HG03378 (cell line): Measurements from ENCODE around the gene SPATA21.
"Not testable (repeated sequence)": the region's sequence is repeated elsewhere in the genome, so short reads cannot be mapped to it uniquely, and the experiment has no call there.

Source experiments
- ATAC-seq: cut with Tn5 transposase; IDR thresholded peaks from one replicate; pipeline ENCODE4 v1.9.1; 2021; ENCODE audit warnings: mild to moderate bottlenecking, moderate library complexity; ENCODE audit not compliant: unreplicated experiment

The SPATA21 gene

DNA sequence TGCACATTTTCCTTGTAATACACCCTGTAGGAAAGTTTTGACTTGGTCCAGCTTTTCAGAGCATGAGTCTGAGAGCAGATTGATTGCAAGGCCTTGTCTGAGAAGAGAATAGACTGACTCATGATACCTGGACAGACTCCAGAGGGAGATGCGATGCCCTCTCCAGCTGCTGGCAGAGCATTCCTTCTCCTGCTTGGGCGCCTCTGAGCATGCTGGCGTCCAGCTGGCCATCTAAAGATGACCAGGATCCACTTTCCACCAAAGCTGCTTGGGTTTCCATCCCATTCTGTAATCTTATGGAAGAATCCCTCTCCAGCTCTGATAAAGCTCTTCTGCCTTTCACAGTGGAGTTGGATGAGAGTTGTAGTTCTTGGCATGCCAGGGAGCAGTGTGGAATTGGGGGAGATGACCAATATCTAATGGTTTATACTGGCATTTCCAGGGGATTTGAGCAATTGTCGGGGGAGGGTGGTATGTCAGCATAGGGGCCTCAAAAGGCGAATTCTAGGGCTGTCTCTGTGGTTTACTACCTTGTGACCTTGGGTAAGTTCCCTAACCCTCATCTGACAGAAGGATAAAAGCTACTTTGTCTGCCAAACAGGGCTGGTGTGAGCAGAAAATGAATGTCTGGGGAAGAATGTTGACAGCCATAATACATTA lies 50.6 kb downstream of the SPATA21 start:
- ATAC-seq, result no peak

DNA sequence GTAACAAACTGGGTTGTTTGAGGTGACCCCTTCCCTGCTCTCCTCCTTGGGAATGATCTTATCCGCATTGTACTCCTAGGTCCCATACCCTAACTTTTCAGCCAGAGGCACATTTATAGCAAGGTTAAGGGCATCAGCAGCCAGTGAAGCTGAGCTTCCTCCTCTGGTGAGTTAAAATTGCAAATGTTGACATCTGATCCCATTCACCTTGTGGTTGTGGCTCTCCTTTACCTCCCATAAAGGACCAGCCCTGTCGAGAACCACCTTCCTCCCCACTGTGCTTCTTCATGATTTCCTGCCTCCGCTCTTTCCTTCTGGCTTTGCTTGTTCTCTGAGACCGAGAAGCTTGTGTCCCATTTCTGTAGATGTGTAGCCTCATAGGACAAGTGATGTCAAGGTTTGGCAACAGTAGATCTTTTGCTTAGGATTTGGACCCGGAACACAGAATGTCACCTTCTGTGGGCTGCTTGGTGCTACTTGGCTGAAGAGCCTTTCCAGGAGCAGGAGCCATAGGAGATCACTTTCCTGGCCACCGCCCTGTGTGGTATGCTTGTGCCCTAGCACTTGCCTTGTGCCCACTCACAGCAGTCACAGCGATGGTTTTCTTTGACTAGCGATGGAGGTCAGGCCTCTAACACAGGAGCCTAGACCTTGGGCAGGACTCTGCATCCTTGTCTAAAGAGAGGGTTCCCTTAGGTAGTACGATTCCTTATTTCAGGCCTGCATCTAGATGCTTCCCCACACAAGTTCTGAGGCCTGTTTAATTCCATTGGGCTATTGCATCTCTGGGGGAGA lies 51.4 kb downstream of the SPATA21 start:
- ATAC-seq, result no peak

DNA sequence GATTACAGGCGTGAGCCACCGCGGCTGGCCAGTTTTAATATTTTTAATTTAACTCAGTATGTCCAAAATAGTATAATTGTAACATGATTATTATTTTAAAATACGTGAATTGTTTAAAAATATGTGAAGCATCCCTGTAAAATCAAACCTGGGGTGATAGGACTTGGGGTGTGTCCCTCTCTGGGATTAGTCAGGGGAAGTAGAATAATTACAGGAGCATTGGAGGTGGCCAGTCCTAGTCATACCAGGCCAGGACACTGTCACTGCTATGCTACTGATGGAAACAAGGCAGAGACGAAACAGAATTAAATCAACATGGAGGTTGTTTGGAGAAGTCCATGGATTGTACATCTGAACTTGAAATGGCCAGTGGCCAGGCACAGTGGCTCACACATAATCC lies 53.3 kb downstream of the SPATA21 start:
- no peak for ATAC-seq

DNA sequence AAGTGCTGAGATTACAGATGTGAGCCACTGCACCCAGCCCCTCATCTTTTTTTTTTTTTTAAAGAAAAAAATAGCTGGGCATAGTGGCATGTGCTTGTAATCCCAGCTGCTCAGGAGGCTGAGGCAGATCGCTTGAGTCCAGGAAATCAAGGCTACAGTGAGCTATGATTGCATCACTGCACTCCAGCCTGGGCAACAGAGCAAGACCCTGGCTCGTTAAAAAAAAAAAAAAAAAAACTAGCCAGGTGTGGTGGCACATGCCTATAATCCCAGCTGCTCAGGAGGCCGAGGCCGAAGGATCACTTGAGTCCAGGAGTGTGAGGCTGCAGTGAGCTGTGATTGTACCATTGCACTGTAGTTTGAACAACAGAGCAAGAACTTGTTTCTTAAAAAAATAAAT lies 56.4 kb downstream of the SPATA21 start:
- no peak for ATAC-seq

DNA sequence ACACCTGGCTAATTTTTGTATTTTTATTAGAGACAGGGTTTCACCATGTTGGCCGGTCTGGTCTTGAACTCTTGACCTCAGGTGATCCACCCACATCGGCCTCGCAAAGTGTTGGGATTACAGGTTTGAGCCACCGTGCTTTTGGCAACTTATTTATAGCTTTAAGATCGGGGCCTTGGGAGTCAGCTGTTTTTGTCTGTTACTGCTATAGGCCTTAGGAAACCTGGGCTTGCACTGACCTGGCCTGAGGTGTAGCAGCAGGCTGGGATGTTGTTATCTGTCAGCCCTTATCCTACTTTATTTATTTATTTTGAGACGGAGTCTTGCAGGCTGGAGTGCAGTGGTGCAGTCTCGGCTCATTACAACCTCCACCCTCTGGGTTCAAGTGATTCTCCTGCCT lies 58.8 kb downstream of the SPATA21 start:
- no peak for ATAC-seq

DNA sequence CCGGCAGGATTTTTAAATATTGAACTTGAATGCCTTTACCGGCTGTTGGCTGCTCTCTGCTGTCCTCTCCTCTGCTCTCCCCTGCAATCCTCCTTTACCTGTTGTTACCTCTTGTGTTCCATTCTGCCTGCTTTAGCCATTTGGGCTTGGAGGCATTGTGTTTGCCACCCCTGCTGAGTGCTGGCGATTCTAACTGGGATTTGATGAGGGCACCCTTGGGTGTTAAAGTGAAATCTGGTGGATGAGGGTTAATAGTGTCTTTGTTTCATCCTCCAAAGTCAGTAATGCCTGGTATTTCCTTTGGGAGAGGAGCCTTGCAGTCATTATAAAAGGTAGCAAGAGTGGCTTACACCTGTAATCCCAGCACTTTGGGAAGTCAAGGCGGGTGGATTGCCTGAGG lies 60.3 kb downstream of the SPATA21 start:
- ATAC-seq, result no peak

DNA sequence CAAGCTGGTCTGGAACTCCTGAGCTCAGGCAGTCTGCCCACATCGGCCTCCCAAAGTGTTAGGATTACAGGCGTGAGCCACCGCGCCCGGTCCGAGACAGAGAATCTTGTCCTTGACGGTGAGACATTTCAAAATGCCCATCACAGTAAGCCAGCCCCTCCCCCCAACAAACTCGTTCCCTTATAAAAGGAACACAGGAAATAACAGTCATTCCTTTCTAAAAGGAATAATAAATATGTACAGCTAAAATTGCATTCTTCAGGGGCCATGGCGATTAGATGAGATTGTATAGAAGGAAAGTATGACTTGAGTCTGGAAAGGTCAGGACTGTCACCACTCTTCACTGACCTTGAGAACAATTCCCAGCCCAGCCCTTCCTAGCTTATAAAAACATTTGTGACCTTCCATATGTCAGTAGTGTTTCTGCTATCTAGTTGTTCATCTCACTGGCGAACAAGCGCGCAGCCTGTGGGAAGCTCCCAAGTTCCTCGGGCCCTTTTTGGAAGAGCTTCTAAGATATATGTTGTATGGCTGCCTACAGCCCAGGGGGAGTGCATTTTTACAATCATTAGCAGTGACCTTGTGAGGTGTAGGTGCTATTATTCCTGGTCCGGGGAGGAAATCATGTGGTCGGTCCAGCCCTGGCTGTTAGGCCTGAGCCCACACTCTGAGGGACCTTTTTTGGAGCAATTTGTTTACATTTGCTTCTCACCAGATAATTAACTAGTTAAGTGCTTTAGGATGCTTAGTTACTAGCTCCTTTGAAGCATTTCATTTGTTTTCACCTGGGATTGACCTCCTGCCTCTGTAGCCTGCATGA lies 61.5 kb downstream of the SPATA21 start:
- no peak for ATAC-seq

DNA sequence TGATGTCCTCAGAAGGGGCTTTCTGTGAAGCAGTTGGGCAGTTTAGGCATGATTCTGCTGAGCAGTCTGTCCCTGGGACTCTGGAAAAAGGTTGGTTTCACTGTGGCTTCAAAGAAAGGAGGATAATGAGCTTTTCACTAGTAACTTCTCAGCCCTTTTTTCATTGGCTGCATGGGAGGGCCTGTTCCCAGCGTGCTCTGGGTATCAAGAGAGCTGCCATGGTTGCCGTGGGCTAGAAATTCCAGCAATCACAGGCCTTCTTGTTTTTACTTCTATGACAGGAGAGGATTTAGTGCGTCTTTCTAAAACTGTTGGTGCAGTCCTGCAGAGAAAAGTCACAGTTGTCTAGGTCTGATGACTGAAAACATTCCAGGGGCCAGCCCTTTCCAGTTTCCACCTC lies 63.0 kb downstream of the SPATA21 start:
- no peak for ATAC-seq

DNA sequence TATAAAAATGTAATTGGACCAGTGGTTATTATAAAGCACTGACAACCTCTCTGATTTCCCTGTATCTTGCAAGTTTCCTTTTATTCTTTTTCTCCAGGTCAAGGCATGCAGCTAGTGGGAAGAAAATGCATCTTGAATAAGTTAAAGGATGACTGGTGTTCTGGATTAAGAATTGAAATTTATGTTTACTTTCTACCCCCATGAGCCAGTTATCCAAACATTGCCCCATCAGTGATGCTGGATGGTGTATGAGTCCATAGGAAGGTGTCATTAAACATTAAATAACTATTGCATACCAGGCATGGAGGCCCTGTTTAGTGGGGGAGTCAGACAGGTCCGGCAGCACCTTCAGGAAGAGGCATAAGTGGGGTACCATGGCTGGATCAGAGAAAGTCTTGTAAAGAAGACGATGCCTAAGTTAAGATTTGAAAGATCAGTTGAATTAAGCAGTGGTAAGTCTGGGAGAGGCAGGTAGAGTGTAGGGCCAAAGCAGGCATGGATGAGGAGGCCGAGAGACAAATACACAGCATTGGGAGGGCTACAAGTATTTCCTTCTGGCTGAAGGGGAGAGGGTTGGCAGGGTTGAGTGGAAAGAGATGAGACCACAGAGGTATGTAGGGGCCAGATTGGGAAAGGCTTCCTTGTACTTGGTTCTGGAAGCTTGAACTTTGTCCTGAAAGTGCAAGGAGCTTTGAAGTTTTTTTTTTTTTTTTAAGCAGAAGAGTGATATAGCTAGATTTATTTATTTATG lies 64.5 kb downstream of the SPATA21 start:
- no peak for ATAC-seq

DNA sequence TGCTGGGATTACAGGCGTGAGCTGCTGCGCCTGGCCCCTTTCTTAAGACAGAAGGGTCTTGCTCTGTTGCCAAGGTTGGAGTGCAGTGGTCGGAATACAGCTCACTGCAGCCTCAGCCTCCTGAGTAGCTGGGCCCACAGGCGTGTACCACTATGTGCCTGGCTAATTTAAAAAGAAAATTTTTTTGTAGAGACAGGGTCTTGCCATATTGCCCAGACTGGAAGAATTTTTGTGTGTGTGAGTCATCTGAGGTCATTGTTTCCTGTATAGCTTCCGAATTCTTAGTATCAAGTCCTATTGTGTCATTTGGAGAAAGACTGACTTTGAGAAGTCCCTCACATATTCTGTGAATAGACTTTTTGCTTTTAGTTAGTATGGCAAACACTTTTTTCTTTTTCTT lies 65.5 kb downstream of the SPATA21 start:
- ATAC-seq, result no peak

DNA sequence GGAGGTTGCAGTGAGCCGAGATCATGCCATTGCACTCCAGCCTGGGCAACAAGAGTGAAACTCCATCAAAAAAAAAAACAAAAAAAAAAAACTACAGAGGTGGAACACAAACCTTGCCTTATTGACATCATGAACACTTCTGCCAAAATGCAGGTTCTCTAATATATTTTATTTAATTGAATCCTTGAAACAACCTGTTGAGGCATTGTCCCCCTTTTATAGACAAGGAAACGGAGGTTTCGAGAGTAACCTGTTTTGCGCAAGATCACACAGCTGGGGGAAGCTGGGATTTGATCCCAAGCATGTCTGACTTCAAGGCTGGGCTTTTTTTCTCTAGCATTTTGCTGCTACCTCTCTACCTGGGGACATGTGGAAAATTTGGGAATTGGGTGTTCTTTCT lies 67.4 kb downstream of the SPATA21 start:
- no peak for ATAC-seq

DNA sequence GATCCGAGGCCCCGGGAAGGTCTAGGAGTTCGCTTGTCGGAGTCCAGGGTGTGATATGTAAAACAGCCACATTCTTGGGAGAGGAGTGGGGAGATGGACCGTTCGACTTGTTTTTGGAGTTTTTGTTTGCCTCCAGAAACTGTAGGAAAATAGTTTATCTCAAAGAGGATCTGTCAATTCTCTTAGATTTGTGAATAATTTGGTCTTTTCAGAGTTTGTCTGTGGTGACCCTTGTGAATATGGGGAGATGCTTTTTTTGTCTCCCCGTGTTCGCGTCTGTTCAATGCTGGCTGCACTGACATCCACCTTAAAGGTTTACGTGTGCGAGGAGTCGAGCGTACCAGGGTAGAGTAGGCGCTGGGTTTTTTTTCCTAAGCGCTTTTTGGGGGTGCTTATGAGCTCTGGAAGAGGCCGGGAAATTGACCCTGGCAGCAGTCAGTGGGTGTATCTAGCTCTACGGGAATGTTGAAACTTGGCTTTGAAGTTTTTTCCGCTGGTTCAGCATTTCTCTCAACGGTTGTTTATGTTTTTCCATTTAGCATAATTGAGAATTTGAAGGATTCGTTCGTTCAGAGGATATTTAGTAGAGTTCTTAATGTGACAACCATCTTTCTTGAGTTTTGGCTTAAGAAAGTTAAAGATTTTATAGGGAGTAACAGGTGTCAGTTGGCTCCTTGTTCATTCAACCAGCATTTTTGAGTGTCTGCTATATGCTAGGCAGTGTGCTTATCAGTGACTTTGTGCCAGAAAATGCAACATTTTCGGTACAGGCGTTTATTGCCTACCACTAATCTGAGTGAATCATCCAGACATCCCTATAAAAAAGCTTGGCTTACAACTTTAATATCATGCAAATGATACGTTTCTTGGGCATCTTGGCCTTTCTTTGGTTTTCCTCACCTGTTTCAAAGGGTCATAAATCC lies 69.0 kb downstream of the SPATA21 start:
- ATAC-seq, result no peak

DNA sequence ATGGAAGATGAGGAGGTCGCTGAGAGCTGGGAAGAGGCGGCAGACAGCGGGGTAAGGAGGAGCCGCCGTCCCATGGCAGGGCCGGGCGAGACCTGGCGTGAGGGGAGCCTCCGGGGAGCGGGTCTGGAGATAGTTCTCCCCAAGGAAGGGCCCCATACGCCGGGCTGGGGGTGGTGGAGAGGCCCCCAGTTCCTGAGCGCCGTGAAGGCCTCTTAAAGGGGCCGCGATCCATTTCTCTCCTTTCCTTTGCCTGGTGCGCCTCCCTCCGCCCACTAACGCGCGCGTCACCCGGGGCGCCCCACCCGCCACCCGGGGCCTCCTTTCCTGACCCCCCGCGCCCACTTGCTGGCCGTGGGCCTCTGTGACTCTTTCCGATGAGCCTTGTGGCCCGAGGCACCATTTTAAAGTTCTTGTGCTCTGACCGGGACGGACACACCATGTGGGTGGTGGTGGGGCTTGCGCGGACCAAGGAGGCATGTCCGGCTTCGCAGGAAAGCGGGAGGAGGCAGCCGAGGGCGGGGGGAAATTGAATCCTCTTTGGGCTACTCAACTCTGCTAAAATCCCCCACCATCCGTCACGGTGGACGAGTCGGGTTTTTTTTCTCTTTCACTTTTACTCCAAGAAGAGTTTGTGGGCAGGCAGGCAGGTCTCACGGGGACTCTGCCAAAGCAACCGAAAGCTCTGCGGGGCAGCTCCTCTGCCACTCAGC lies 69.8 kb downstream of the SPATA21 start:
- ATAC-seq, result peak; percentile 51

DNA sequence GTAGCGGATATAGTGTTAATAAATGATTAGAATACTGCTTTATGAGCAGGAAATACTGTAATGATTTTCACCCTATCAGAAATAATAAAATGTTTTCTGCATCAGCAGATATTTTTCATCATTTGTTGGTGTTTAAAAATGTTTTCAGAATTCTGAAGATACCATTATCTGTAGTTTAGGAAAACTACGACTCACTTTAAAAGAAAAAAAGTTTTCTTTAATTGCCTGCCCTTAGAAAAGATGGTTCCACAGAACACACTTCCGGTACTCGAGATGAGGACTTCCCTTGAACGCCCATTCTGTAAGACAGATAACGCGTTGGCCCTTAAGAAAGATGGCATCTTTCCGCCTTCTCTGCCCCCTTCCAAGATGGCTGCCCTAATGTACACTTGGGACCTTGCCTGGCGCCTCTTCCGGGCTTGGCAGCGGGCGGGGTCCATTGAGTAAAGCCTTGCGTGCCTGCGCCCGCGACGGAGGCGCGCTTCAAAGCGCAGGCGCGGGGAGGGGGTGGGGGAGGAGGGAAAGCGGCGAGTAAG lies 70.4 kb downstream of the SPATA21 start, which contains the start of gene SZRD1:
SZRD1 (plus strand) TSS at position 521 of the 536 bp plus-strand sequence. CDS start 16 bp downstream, outside the sequence.
- peak; percentile 69 for ATAC-seq

DNA sequence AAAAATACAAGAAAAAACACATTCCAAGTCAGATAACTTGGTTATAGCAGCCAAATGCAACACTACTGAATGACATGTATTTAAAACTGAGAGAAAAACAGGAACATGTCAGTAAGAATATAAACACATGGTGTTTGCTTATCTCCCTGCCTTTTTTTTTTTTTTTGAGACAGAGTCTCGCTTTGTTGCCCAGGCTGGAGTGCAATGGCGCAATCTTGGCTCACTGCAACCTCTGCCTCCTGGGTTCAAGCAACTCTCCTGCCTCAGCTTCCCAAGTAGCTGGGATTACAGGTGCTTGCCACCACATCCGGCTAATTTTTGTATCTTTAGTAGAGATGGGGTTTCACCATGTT lies 72.1 kb downstream of the SPATA21 start:
- not testable (repeated sequence) for ATAC-seq

DNA sequence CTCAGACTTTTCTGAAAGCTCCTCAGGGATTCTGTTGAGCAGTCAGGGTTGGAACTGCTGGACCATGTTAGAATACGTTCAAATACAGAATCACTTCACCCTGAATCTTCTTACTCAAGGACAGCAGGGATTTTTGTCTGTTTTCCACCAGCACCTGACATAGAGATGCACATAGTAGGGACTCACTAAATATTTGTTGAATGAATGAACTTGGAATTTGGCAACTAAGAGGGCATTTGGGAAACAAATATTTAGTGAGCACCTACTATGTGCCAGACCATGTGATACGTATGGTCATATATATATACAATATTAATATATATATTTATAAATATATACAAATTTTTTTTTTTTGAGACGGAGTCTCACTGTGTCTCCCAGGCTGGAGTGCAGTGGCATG lies 80.4 kb downstream of the SPATA21 start:
- no peak for ATAC-seq

DNA sequence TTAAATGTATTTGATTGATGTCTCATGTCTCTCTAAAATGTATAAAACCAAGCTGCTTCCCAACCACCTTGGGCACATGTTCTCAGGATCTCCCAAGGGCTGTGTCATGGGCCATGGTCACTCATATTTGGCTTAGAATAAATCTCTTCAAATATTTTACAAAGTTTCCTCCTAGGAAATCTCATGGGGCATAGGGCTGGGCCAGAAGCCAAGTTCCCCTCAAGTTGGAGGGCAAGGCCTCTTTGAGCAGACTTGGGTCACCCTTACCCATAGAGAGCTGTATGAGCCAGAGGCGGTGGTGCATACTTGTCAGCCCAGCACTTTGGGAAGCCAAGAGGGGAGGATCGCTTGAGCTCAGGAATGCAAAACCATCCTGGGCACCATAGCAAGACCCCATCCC lies 82.6 kb downstream of the SPATA21 start:
- no peak for ATAC-seq

DNA sequence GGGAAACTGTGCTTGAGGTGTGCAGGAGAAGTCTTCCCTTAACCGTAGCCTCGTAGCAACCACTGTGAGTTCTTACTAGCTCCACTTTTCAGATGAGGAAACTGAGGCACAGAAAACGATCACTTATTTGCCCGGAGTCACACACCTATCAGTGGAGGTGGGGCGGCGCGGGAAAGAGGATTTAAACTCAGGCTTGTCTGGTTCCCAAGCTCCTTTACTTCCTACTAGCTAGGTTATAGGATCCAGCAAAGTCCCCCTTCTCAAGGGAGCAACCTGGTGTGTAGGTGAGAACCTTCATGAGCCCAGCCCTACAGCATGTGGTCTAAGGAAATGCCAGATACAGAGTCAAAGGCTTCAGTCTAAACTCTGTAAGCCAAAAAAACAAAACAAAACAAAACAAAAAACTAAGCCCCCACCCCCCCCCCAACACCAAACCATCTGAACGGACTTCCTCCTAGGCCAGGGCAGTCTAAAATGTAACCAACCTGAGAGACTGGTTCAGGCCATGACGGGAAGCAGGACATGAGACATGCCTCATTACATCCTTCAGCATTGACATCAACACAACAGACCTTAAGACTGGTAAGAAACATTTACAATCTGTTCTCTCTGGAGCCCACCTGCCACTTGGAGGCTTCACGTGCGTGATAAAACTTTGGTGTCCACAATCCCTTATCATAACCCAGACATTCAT lies 84.2 kb downstream of the SPATA21 start:
- ATAC-seq, result no peak
